ENCODE results near the gene SQSTM1. TPM values are rescaled to one million over a fixed set of nuclear protein-coding genes. Genes with fewer than 3 reads are reported as not detected.

Gene SQSTM1
- total RNA-seq, 1 experiment from 2014 or later: 105 TPM

GRCh38 chr5:179791881-179792611 lies 28.7 kb upstream of the SQSTM1 start:
- DNase-seq (ENCODE audit: low spot score): no peak
- Histone ChIP-seq H3K9me3 (ENCODE audit: low read depth, low read length, poor library complexity, severe bottlenecking) (no peaks in the 10 kb centered on the region), H3K27ac (ENCODE audit: low read depth, low read length, poor library complexity, severe bottlenecking) (no peak overlapping the region), H3K36me3 (ENCODE audit: insufficient read depth, low read length, poor library complexity, severe bottlenecking) (no peaks in the 10 kb centered on the region), H3K27me3 (replicated peaks; ENCODE audit: insufficient read depth, low read depth, low read length, poor library complexity) (no peaks in the 10 kb centered on the region), H3K4me1 (ENCODE audit: insufficient read depth, low read length, poor library complexity, severe bottlenecking) (no peaks in the 10 kb centered on the region), H3K4me3 (ENCODE audit: low read depth, low read length, poor library complexity, severe bottlenecking) (no peak overlapping the region)
- TF ChIP-seq, protein P1, sequence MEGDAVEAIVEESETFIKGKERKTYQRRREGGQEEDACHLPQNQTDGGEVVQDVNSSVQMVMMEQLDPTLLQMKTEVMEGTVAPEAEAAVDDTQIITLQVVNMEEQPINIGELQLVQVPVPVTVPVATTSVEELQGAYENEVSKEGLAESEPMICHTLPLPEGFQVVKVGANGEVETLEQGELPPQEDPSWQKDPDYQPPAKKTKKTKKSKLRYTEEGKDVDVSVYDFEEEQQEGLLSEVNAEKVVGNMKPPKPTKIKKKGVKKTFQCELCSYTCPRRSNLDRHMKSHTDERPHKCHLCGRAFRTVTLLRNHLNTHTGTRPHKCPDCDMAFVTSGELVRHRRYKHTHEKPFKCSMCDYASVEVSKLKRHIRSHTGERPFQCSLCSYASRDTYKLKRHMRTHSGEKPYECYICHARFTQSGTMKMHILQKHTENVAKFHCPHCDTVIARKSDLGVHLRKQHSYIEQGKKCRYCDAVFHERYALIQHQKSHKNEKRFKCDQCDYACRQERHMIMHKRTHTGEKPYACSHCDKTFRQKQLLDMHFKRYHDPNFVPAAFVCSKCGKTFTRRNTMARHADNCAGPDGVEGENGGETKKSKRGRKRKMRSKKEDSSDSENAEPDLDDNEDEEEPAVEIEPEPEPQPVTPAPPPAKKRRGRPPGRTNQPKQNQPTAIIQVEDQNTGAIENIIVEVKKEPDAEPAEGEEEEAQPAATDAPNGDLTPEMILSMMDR (conservative IDR thresholded peaks at IDR 0.05; ENCODE audit: low read depth, low read length): no peak
- TF ChIP-seq EZH2 (IDR thresholded peaks at IDR 0.05; ENCODE audit: borderline replicate concordance, low read depth, low read length, poor library complexity, severe bottlenecking): no peak
- CTCF ChIA-PET: no interaction called here
- intact Hi-C loops (cut with micrococcal nuclease; ENCODE audit: unreplicated experiment): no loop called here
- POLR2A ChIA-PET (ENCODE audit: low non-redundant PET): no interaction called here
- BruUV-seq (replicated peaks): no TSS peak

GRCh38 chr5:179792612-179793467 lies 27.9 kb upstream of the SQSTM1 start:
- Histone ChIP-seq H3K36me3 (ENCODE audit: insufficient read depth, low read length, poor library complexity, severe bottlenecking) (no peaks in the 10 kb centered on the region), H3K27me3 (replicated peaks; ENCODE audit: insufficient read depth, low read depth, low read length, poor library complexity) (no peaks in the 10 kb centered on the region), H3K27ac (ENCODE audit: low read depth, low read length, poor library complexity, severe bottlenecking) (no peak overlapping the region), H3K4me1 (ENCODE audit: insufficient read depth, low read length, poor library complexity, severe bottlenecking) (no peaks in the 10 kb centered on the region), H3K9me3 (ENCODE audit: low read depth, low read length, poor library complexity, severe bottlenecking) (no peaks in the 10 kb centered on the region), H3K4me3 (ENCODE audit: low read depth, low read length, poor library complexity, severe bottlenecking) (no peak overlapping the region)
- POLR2A ChIA-PET (ENCODE audit: low non-redundant PET): no interaction called here
- TF ChIP-seq EZH2 (IDR thresholded peaks at IDR 0.05; ENCODE audit: borderline replicate concordance, low read depth, low read length, poor library complexity, severe bottlenecking): no peak
- TF ChIP-seq, protein P1 (conservative IDR thresholded peaks at IDR 0.05; ENCODE audit: low read depth, low read length): no peak
- intact Hi-C loops (cut with micrococcal nuclease; ENCODE audit: unreplicated experiment): no loop called here
- CTCF ChIA-PET: no interaction called here
- BruUV-seq (replicated peaks): no TSS peak
- no peak for DNase-seq (ENCODE audit: low spot score)

- Histone ChIP-seq H3K27me3 (replicated peaks; ENCODE audit: insufficient read depth, low read depth, low read length, poor library complexity) (no peaks in the 10 kb centered on the region), H3K36me3 (ENCODE audit: insufficient read depth, low read length, poor library complexity, severe bottlenecking) (peaks cover 5% of the 10 kb centered on the region), H3K27ac (ENCODE audit: low read depth, low read length, poor library complexity, severe bottlenecking) (no peak within 1 kb of the TSS), H3K9me3 (ENCODE audit: low read depth, low read length, poor library complexity, severe bottlenecking) (no peaks in the 10 kb centered on the region), H3K4me3 (ENCODE audit: low read depth, low read length, poor library complexity, severe bottlenecking) (no peak within 1 kb of the TSS), H3K4me1 (ENCODE audit: insufficient read depth, low read length, poor library complexity, severe bottlenecking) (no peaks in the 10 kb centered on the region)
- no peak for DNase-seq (ENCODE audit: low spot score)
- no TSS peak for BruUV-seq (replicated peaks)
- ChIA-PET CTCF (no interaction called here), POLR2A (ENCODE audit: low non-redundant PET) (no interaction called here)
- TF ChIP-seq, protein P1 (conservative IDR thresholded peaks at IDR 0.05; ENCODE audit: low read depth, low read length): no peak
- TF ChIP-seq EZH2 (IDR thresholded peaks at IDR 0.05; ENCODE audit: borderline replicate concordance, low read depth, low read length, poor library complexity, severe bottlenecking): no peak
- intact Hi-C loops (cut with micrococcal nuclease; ENCODE audit: unreplicated experiment): no loop called here
Measured at GRCh38 chr5:179793468-179794139, 27.1 kb upstream of the SQSTM1 start, which contains the start of gene LTC4S. Gene LTC4S (plus strand): TSS chr5:179793986. CDS start chr5:179794081, 95 bp downstream.

All from A673 (cell line).